IMR-90 (cell line): Measurements from ENCODE around the gene HDHD5. TPM values are rescaled to one million over a fixed set of nuclear protein-coding genes. Genes with fewer than 3 reads are reported as not detected.

Source experiments
- ATAC-seq: fragments of 200-7000 bp; cut with Tn5 transposase; 2 replicates; pipeline ENCODE4 v1.9.1; 2020; ENCODE audit warnings: low read depth, mild to moderate bottlenecking, moderate library complexity
- BruUV-seq: library from RNA; stranded (reverse); fragments of 400-500 nt; replicated peaks from 2 replicates; lab custom pipeline; 2021; lab: Mats Ljungman, UMichigan
- CTCF ChIA-PET: fragments of 300-600 bp; formaldehyde crosslinking; extraction: SDS; loops from one replicate; lab custom pipeline; 2021; ENCODE audit warnings: antibody characterized with exemption; lab: Yijun Ruan, JAX
- POLR2A ChIA-PET: fragments of 300-600 bp; sonication (Branson Sonifier 250); formaldehyde crosslinking; loops from one replicate; lab custom pipeline; 2022; ENCODE audit warnings: antibody characterized with exemption; ENCODE audit not compliant: unreplicated experiment; lab: Charles Lee
- DNase-seq: peaks from one replicate; pipeline ENCODE4 v3.0.0; 2013
- H2AFZ ChIP-seq: replicated peaks from 2 replicates; pipeline ENCODE3; 2013; ENCODE audit warnings: low read length, mild to moderate bottlenecking; ENCODE audit not compliant: poor library complexity
- H2AK5ac ChIP-seq: 2 replicates; pipeline ENCODE4 v1.6.1; 2013; ENCODE audit warnings: low read depth, low read length, inconsistent platforms
- H2AK9ac ChIP-seq: replicated peaks from 2 replicates; pipeline ENCODE3; 2013; ENCODE audit warnings: mild to moderate bottlenecking, low read depth, low read length, moderate library complexity; ENCODE audit not compliant: poor library complexity
- H2BK120ac ChIP-seq: 2 replicates; pipeline ENCODE4 v1.6.1; 2013; ENCODE audit warnings: low read depth, low read length, inconsistent platforms
- H2BK15ac ChIP-seq: 3 replicates; pipeline ENCODE4 v1.6.1; 2013; ENCODE audit warnings: low read depth, low read length, inconsistent platforms
- H2BK20ac ChIP-seq: 2 replicates; pipeline ENCODE4 v1.6.1; 2013; ENCODE audit warnings: low read depth, mild to moderate bottlenecking, inconsistent platforms, low read length, moderate library complexity
- H2BK5ac ChIP-seq: 2 replicates; pipeline ENCODE4 v1.6.1; 2013; ENCODE audit warnings: mild to moderate bottlenecking, low read depth, low read length, inconsistent platforms; ENCODE audit not compliant: poor library complexity, severe bottlenecking
- H3K14ac ChIP-seq: replicated peaks from 2 replicates; pipeline ENCODE4 v1.6.1; 2013; ENCODE audit warnings: low read depth, low read length, inconsistent platforms
- H3K18ac ChIP-seq: 2 replicates; pipeline ENCODE4 v1.6.1; 2013; ENCODE audit warnings: low read depth, low read length, control low read depth
- H3K23ac ChIP-seq: 2 replicates; pipeline ENCODE4 v1.6.1; 2013; ENCODE audit warnings: low read depth, low read length, inconsistent platforms
- H3K27ac ChIP-seq: 2 replicates; pipeline ENCODE4 v1.5.1; 2013; ENCODE audit warnings: mild to moderate bottlenecking, control low read depth, low read length; ENCODE audit not compliant: insufficient read depth
- H3K27me3 ChIP-seq: 2 replicates; pipeline ENCODE4 v1.6.1; 2013; ENCODE audit warnings: low read length; ENCODE audit not compliant: control insufficient read depth, insufficient read depth
- H3K36me3 ChIP-seq: 2 replicates; pipeline ENCODE4 v1.6.1; 2013; ENCODE audit warnings: low read length, mixed read lengths; ENCODE audit not compliant: control insufficient read depth, insufficient read depth
- H3K4ac ChIP-seq: 2 replicates; pipeline ENCODE4 v1.6.1; 2013; ENCODE audit warnings: low read depth, low read length, inconsistent platforms
- H3K4me1 ChIP-seq: 2 replicates; pipeline ENCODE4 v1.6.1; 2013; ENCODE audit warnings: low read length, mixed read lengths; ENCODE audit not compliant: control insufficient read depth, insufficient read depth
- H3K4me2 ChIP-seq: 2 replicates; pipeline ENCODE4 v1.6.1; 2013; ENCODE audit warnings: low read depth, mild to moderate bottlenecking, control low read depth, low read length, moderate library complexity
- H3K4me3 ChIP-seq: 2 replicates; pipeline ENCODE4 v1.5.1; 2013; ENCODE audit warnings: low read depth, mild to moderate bottlenecking, control low read depth, low read length, moderate library complexity; ENCODE audit not compliant: insufficient read depth
- H3K56ac ChIP-seq: 2 replicates; pipeline ENCODE4 v1.6.1; 2013; ENCODE audit warnings: low read length, inconsistent platforms; ENCODE audit not compliant: insufficient read depth; ENCODE audit errors: extremely low read depth
- H3K79me1 ChIP-seq, 2 experiments: 2 replicates each; pipeline ENCODE4 v1.6.1; 2013; ENCODE audit warnings: low read length in 2 of 2, inconsistent platforms in 1 of 2, low read depth in 1 of 2
- H3K9ac ChIP-seq: 2 replicates; pipeline ENCODE4 v1.6.1; 2013; ENCODE audit warnings: low read depth, low read length, control low read depth
- H3K9me1 ChIP-seq: 2 replicates; pipeline ENCODE4 v1.6.1; 2013; ENCODE audit warnings: low read length, inconsistent platforms; ENCODE audit not compliant: insufficient read depth
- H3K9me3 ChIP-seq: 2 replicates; pipeline ENCODE4 v1.6.1; 2013; ENCODE audit warnings: low read length; ENCODE audit not compliant: control insufficient read depth, insufficient read depth
- H4K20me1 ChIP-seq: 2 replicates; pipeline ENCODE4 v1.6.1; 2013; ENCODE audit warnings: low read length, inconsistent platforms; ENCODE audit not compliant: insufficient read depth
- H4K5ac ChIP-seq: 2 replicates; pipeline ENCODE4 v1.6.1; 2013; ENCODE audit warnings: mild to moderate bottlenecking, low read depth, low read length, control low read depth
- H4K8ac ChIP-seq, 2 experiments: 2 replicates each; pipeline ENCODE4 v1.6.1; 2013; ENCODE audit warnings: low read depth in 2 of 2, low read length in 2 of 2, control low read depth in 1 of 2, inconsistent platforms in 1 of 2
- H4K91ac ChIP-seq: 2 replicates; pipeline ENCODE4 v1.6.1; 2013; ENCODE audit warnings: low read depth, low read length, inconsistent platforms; ENCODE audit not compliant: insufficient read depth
- BHLHE40 ChIP-seq: fragments of 150-350 bp; IDR thresholded peaks from 2 replicates; pipeline ENCODE4 v1.6.1; 2016; ENCODE audit warnings: mild to moderate bottlenecking, low read depth, low read length
- CEBPB ChIP-seq: IDR thresholded peaks from 2 replicates; pipeline ENCODE4 v1.6.1; 2012; ENCODE audit warnings: low read depth, low read length, improper control_type of control experiment
- CHD1 ChIP-seq: IDR thresholded peaks from 2 replicates; pipeline ENCODE4 v1.6.1; 2012; ENCODE audit warnings: low read depth, low read length, improper control_type of control experiment
- FOS ChIP-seq: fragments of 150-350 bp; IDR thresholded peaks from 2 replicates; pipeline ENCODE4 v1.6.1; 2016; ENCODE audit warnings: low read depth, low read length
- MAFK ChIP-seq: IDR thresholded peaks from 2 replicates; pipeline ENCODE4 v1.6.1; 2012; ENCODE audit warnings: low read depth, low read length, improper control_type of control experiment
- MAZ ChIP-seq: IDR thresholded peaks from 2 replicates; pipeline ENCODE4 v1.6.1; 2012; ENCODE audit warnings: low read depth, mild to moderate bottlenecking, low read length, improper control_type of control experiment, moderate library complexity, borderline replicate concordance
- MXI1 ChIP-seq: IDR thresholded peaks from 2 replicates; pipeline ENCODE4 v1.6.1; 2012; ENCODE audit warnings: low read depth, mild to moderate bottlenecking, low read length, moderate library complexity, borderline replicate concordance
- NFE2L2 ChIP-seq: fragments of 150-350 bp; IDR thresholded peaks from 2 replicates; pipeline ENCODE4 v1.6.1; 2016; ENCODE audit warnings: low read depth, mild to moderate bottlenecking, low read length
- POLR2A ChIP-seq: IDR thresholded peaks from 2 replicates; pipeline ENCODE4 v1.6.1; 2012; ENCODE audit warnings: mild to moderate bottlenecking, low read depth, low read length
- RAD21 ChIP-seq: IDR thresholded peaks from 2 replicates; pipeline ENCODE4 v1.6.1; 2012; ENCODE audit warnings: low read length, improper control_type of control experiment
- RCOR1 ChIP-seq: IDR thresholded peaks from 2 replicates; pipeline ENCODE4 v1.6.1; 2012; ENCODE audit warnings: mild to moderate bottlenecking, low read length, improper control_type of control experiment; ENCODE audit not compliant: insufficient replicate concordance
- RFX5 ChIP-seq: IDR thresholded peaks from 2 replicates; pipeline ENCODE4 v1.8.0; 2012; ENCODE audit warnings: low read depth, mild to moderate bottlenecking, low read length, moderate library complexity
- SMC3 ChIP-seq: fragments of 150-350 bp; IDR thresholded peaks from 2 replicates; pipeline ENCODE4 v1.6.1; 2016; ENCODE audit warnings: low read depth, mild to moderate bottlenecking, antibody characterized with exemption, low read length, moderate library complexity
- WGBS, 2 experiments: methylation state at CpG; one replicate each; pipeline versions ENCODE4 v1.1.5 to v1.1.7; 2013; ENCODE audit warnings: missing lambda C conversion rate in 2 of 2; ENCODE audit not compliant: insufficient read length in 1 of 2; ENCODE audit errors: extremely low coverage in 2 of 2; 5-methylcytosine and 5-hydroxymethylcytosine counted together
- dilution Hi-C: fragments of 300-500 bp; cut with HindIII; formaldehyde crosslinking; loops from one replicate; pipeline ENCODE4 v1.14.3; 2018; ENCODE audit warnings: low sequenced_read_pairs; ENCODE audit not compliant: unreplicated experiment
- in situ Hi-C: fragments of 300-500 bp; cut with MboI; formaldehyde crosslinking; loops from 3 replicates; pipeline ENCODE4 v1.14.3; 2019; ENCODE audit warnings: low sequenced_read_pairs, inconsistent platforms, mixed read lengths
- intact Hi-C: fragments of 100-400 bp; cut with micrococcal nuclease; formaldehyde crosslinking; loops from 2 replicates; pipeline ENCODE4 v1.10.0; 2022
- polyA plus RNA-seq, 3 experiments: library from polyadenylated mRNA; depleted of rRNA; stranded (reverse); fragments of >200 nt; gene quantifications; 2 replicates each; pipeline ENCODE4 v1.2.3, GENCODE V29; 2012; ENCODE audit warnings: low replicate concordance in 1 of 3
- total RNA-seq: library from RNA; depleted of rRNA; stranded (reverse); fragments of >200 nt; gene quantifications from 2 replicates; pipeline ENCODE4 v1.2.3, GENCODE V29; 2012
- TF ChIP-seq, protein P1 (sequence below): conservative IDR thresholded peaks from 2 replicates; pipeline ENCODE4 v1.5.1; 2012; ENCODE audit warnings: mild to moderate bottlenecking, low read depth, low read length, improper control_type of control experiment
- TF ChIP-seq, protein P2 (sequence below): fragments of 150-350 bp; IDR thresholded peaks from 2 replicates; pipeline ENCODE4 v1.6.1; 2017; ENCODE audit warnings: mild to moderate bottlenecking, antibody characterized with exemption, low read length, low read depth
- TF ChIP-seq, protein P3 (sequence below): fragments of 150-350 bp; IDR thresholded peaks from 2 replicates; pipeline ENCODE4 v1.6.1; 2016; ENCODE audit warnings: low read depth, mild to moderate bottlenecking, low read length, moderate library complexity, borderline replicate concordance

The HDHD5 gene
- total and polyA plus RNA-seq, 2 of the 4 experiments (the other 2 are of a cell fraction): 31.9 to 37.5 TPM

DNA sequence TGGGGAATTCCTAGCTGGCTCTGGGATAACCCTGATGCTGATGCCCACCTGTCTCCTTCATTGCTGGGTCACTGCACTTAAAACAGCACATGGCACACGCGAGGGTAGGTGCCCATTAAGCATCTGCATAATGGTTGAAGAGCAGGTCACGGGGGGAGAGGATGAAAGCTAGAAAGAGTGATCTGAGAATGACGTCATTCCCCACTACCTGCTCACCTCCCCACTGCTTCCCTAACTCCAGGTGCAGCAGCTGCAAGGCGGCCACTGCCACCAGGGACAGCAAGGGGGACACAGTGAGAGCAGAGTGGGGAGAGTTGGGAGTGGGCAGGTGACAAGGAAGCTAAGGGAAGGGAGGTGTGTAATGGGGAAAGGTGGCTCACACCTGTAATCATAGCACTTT lies 33.1 kb upstream of the HDHD5 start:
- in situ Hi-C loops: no loop called here

More for the DNA sequence above, 33.1 kb upstream of the HDHD5 start:
- POLR2A ChIA-PET: no interaction called here
- no peak overlapping the region for H2BK5ac ChIP-seq
- H3K14ac ChIP-seq: no peak overlapping the region
- no peak overlapping the region for H3K4me2 ChIP-seq
- H3K9me3 ChIP-seq: no peaks in the 10 kb centered on the region
- no CpG with 5 or more reads among the region's 5 CpGs for WGBS, 2 experiments
- no TSS peak for BruUV-seq
- no peaks in the 10 kb centered on the region for H3K79me1 ChIP-seq
- no peak overlapping the region for H4K91ac ChIP-seq
- H2AK9ac ChIP-seq: no peak overlapping the region
- no peaks in the 10 kb centered on the region for H4K20me1 ChIP-seq
- DNase-seq: no peak
- H3K56ac ChIP-seq: no peak overlapping the region
- TF ChIP-seq, protein P1, sequence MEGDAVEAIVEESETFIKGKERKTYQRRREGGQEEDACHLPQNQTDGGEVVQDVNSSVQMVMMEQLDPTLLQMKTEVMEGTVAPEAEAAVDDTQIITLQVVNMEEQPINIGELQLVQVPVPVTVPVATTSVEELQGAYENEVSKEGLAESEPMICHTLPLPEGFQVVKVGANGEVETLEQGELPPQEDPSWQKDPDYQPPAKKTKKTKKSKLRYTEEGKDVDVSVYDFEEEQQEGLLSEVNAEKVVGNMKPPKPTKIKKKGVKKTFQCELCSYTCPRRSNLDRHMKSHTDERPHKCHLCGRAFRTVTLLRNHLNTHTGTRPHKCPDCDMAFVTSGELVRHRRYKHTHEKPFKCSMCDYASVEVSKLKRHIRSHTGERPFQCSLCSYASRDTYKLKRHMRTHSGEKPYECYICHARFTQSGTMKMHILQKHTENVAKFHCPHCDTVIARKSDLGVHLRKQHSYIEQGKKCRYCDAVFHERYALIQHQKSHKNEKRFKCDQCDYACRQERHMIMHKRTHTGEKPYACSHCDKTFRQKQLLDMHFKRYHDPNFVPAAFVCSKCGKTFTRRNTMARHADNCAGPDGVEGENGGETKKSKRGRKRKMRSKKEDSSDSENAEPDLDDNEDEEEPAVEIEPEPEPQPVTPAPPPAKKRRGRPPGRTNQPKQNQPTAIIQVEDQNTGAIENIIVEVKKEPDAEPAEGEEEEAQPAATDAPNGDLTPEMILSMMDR: no peak
- no peak for TF ChIP-seq CEBPB
- TF ChIP-seq MAZ: no peak
- no peak for TF ChIP-seq MAFK
- TF ChIP-seq RFX5: no peak
- no peak for TF ChIP-seq MXI1
- no peak for TF ChIP-seq SMC3
- no peak for TF ChIP-seq CHD1
- TF ChIP-seq BHLHE40: no peak
- no peak for TF ChIP-seq NFE2L2
- TF ChIP-seq POLR2A: no peak
- no peak for TF ChIP-seq RAD21
- TF ChIP-seq, protein P2, sequence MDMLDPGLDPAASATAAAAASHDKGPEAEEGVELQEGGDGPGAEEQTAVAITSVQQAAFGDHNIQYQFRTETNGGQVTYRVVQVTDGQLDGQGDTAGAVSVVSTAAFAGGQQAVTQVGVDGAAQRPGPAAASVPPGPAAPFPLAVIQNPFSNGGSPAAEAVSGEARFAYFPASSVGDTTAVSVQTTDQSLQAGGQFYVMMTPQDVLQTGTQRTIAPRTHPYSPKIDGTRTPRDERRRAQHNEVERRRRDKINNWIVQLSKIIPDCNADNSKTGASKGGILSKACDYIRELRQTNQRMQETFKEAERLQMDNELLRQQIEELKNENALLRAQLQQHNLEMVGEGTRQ: no peak
- no peak for TF ChIP-seq RCOR1
- TF ChIP-seq, protein P3, sequence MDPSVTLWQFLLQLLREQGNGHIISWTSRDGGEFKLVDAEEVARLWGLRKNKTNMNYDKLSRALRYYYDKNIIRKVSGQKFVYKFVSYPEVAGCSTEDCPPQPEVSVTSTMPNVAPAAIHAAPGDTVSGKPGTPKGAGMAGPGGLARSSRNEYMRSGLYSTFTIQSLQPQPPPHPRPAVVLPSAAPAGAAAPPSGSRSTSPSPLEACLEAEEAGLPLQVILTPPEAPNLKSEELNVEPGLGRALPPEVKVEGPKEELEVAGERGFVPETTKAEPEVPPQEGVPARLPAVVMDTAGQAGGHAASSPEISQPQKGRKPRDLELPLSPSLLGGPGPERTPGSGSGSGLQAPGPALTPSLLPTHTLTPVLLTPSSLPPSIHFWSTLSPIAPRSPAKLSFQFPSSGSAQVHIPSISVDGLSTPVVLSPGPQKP: no peak
- no peak for TF ChIP-seq FOS
- no peak overlapping the region for H3K4ac ChIP-seq
- no peak overlapping the region for H3K27ac ChIP-seq
- no peak overlapping the region for H2AFZ ChIP-seq
- H2BK20ac ChIP-seq: no peak overlapping the region
- no peak overlapping the region for H2AK5ac ChIP-seq
- dilution Hi-C loops (no loop called here), intact Hi-C loops (no loop called here)
- no peak overlapping the region for H3K18ac ChIP-seq
- H2BK120ac ChIP-seq: no peak overlapping the region
- no peaks in the 10 kb centered on the region; the same call in 1 of the 2 replicates for H3K27me3 ChIP-seq
- H3K36me3 ChIP-seq: no peaks in the 10 kb centered on the region
- no peak overlapping the region for H2BK15ac ChIP-seq
- ATAC-seq: no peak
- H3K23ac ChIP-seq: no peak overlapping the region
- CTCF ChIA-PET: no interaction called here
- peaks cover 2% of the 10 kb centered on the region; the same call in 1 of the 2 replicates for H3K4me1 ChIP-seq
- H3K9me1 ChIP-seq: no peaks in the 10 kb centered on the region
- no peak overlapping the region for H3K9ac ChIP-seq
- no peak overlapping the region for H4K8ac ChIP-seq
- no peak overlapping the region for H3K4me3 ChIP-seq
- H4K5ac ChIP-seq: no peak overlapping the region
